HepG2 (cell line): ENCODE results near the gene HOXC12. TPM values are rescaled to one million over a fixed set of nuclear protein-coding genes. Genes with fewer than 3 reads are reported as not detected.

Experiments used
- ATAC-seq: fragments of 200-7000 bp; cut with Tn5 transposase; 3 replicates; pipeline ENCODE4 v1.9.1; 2020; ENCODE audit warnings: mild to moderate bottlenecking, moderate library complexity
- BruUV-seq: library from RNA; stranded (reverse); fragments of 400-500 nt; replicated peaks from 2 replicates; lab custom pipeline; 2021; lab: Mats Ljungman, UMichigan
- CTCF ChIA-PET: fragments of 300-600 bp; formaldehyde crosslinking; extraction: SDS; loops from one replicate; lab custom pipeline; 2021; ENCODE audit warnings: low total read pairs, inconsistent platforms, low intra/inter-chr PET ratio; lab: Yijun Ruan, JAX
- POLR2A ChIA-PET: fragments of 350-600 bp; sonication (Branson Sonifier 250); formaldehyde crosslinking; loops from one replicate; lab custom pipeline; 2020; ENCODE audit warnings: antibody characterized with exemption, inconsistent platforms; lab: Yijun Ruan, JAX
- DNase-seq: peaks from one replicate; pipeline ENCODE4 v3.0.0-alpha.2; 2015; ENCODE audit warnings: low spot score
- FAIRE-seq: peaks from 3 replicates; lab custom pipeline; 2011; peaks lifted over from hg19 to GRCh38; lab: Jason Lieb, UNC
- H2AFZ ChIP-seq: one replicate; pipeline ENCODE4 v1.6.1; 2011; ENCODE audit warnings: low read length, inconsistent platforms
- H3K27ac ChIP-seq: fragments of 300-600 bp; 3 replicates; pipeline ENCODE4 v1.8.0; 2011; ENCODE audit warnings: mixed run types, mild to moderate bottlenecking, mixed read lengths, low read length, inconsistent platforms; ENCODE audit not compliant: insufficient read depth; ENCODE audit errors: extremely low read length
- H3K27me3 ChIP-seq, 2 experiments: fragments of 200-600 bp in 1 of 2; 2 replicates in 1 of 2; 3 replicates in 1 of 2; pipeline versions ENCODE4 v1.6.0 to v1.8.0; 2011; ENCODE audit warnings: low read length in 2 of 2, mild to moderate bottlenecking in 2 of 2, moderate library complexity in 2 of 2, inconsistent platforms in 1 of 2; ENCODE audit not compliant: insufficient read depth in 2 of 2, control insufficient read depth in 1 of 2
- H3K36me3 ChIP-seq, 2 experiments: fragments of 200-600 bp in 1 of 2; replicated peaks in 1 of 2; 2 replicates in 1 of 2; 3 replicates in 1 of 2; pipeline versions ENCODE4 v1.5.1 to v1.8.0; 2011; ENCODE audit warnings: low read length in 2 of 2, inconsistent platforms in 1 of 2; ENCODE audit not compliant: insufficient read depth in 2 of 2, control insufficient read depth in 1 of 2
- H3K4me1 ChIP-seq: 2 replicates; pipeline ENCODE4 v1.5.1; 2012; ENCODE audit warnings: low read length, inconsistent platforms; ENCODE audit not compliant: insufficient read depth
- H3K4me2 ChIP-seq: 2 replicates; pipeline ENCODE4 v1.6.0; 2011; ENCODE audit warnings: low read depth, low read length, inconsistent platforms
- H3K4me3 ChIP-seq, 3 experiments: fragments of 200-600 bp in 1 of 3; sonication (generic), shearing (Covaris generic) in 1 of 3; replicated peaks in 1 of 3; 2 replicates each; pipeline ENCODE4 v1.5.1; 2011 to 2016; ENCODE audit warnings: low read length in 3 of 3, inconsistent platforms in 2 of 3, low read depth in 2 of 3, mild to moderate bottlenecking in 2 of 3, control low read depth in 1 of 3, mixed read lengths in 1 of 3; ENCODE audit not compliant: insufficient read depth in 1 of 3
- H3K79me2 ChIP-seq: one replicate; pipeline ENCODE4 v1.6.1; 2011; ENCODE audit warnings: low read length, inconsistent platforms; ENCODE audit not compliant: insufficient read depth
- H3K9ac ChIP-seq: 2 replicates; pipeline ENCODE4 v1.6.0; 2011; ENCODE audit warnings: mild to moderate bottlenecking, low read depth, low read length, inconsistent platforms; ENCODE audit not compliant: insufficient read depth
- H3K9me3 ChIP-seq: 2 replicates; pipeline ENCODE4 v1.5.1; 2012; ENCODE audit warnings: mild to moderate bottlenecking, low read length
- H4K20me1 ChIP-seq: 2 replicates; pipeline ENCODE4 v1.6.0; 2011; ENCODE audit warnings: inconsistent platforms, mild to moderate bottlenecking, low read length, moderate library complexity; ENCODE audit not compliant: insufficient read depth
- AHR ChIP-seq: IDR thresholded peaks from 2 replicates; pipeline ENCODE4 v1.6.1; 2018; ENCODE audit warnings: missing genetic modification reagents, missing compliant biosample characterization
- ATF1 ChIP-seq: IDR thresholded peaks from 2 replicates; pipeline ENCODE4 v1.6.1; 2016; ENCODE audit warnings: mild to moderate bottlenecking, control low read depth
- JUNB ChIP-seq: sonication (generic); formaldehyde crosslinking; IDR thresholded peaks from 2 replicates; pipeline ENCODE4 v1.8.0; 2022; ENCODE audit warnings: missing genetic modification reagents, mild to moderate bottlenecking, borderline replicate concordance
- PCBP2 ChIP-seq: fragments of 200-400 bp; formaldehyde crosslinking; optimal IDR thresholded peaks from 2 replicates; pipeline ENCODE3; 2018; ENCODE audit warnings: low read length, low read depth; ENCODE audit not compliant: poor library complexity, severe bottlenecking
- POLR2G ChIP-seq: fragments of 200-400 bp; formaldehyde crosslinking; IDR thresholded peaks from 2 replicates; pipeline ENCODE4 v1.6.1; 2018; ENCODE audit warnings: mild to moderate bottlenecking, low read depth, low read length, moderate library complexity
- SMARCC2 ChIP-seq: fragments of 450-650 bp; IDR thresholded peaks from 2 replicates; pipeline ENCODE4 v1.6.1; 2017; ENCODE audit warnings: antibody characterized with exemption, mild to moderate bottlenecking
- SRSF4 ChIP-seq: fragments of 200-400 bp; formaldehyde crosslinking; IDR thresholded peaks from one replicate; pipeline ENCODE4 v1.6.1; 2018; ENCODE audit warnings: mild to moderate bottlenecking, low read depth, low read length, moderate library complexity; ENCODE audit not compliant: poor library complexity, severe bottlenecking
- WIZ ChIP-seq: sonication (generic); formaldehyde crosslinking; IDR thresholded peaks from 2 replicates; pipeline ENCODE4 v1.5.1; 2020; ENCODE audit warnings: mild to moderate bottlenecking, missing genetic modification reagents
- ZC3H13 ChIP-seq: sonication (generic); formaldehyde crosslinking; IDR thresholded peaks from 2 replicates; pipeline ENCODE4 v1.8.1; 2023; ENCODE audit warnings: mild to moderate bottlenecking, missing genetic modification reagents, moderate library complexity
- ZNF558 ChIP-seq: sonication (generic); formaldehyde crosslinking; IDR thresholded peaks from 2 replicates; pipeline ENCODE4 v1.9.0; 2022; ENCODE audit warnings: mild to moderate bottlenecking, missing genetic modification reagents, borderline replicate concordance
- ZNF780A ChIP-seq: sonication (generic); formaldehyde crosslinking; IDR thresholded peaks from 2 replicates; pipeline ENCODE4 v1.8.0; 2022; ENCODE audit warnings: mild to moderate bottlenecking, missing genetic modification reagents, moderate library complexity
- ZSCAN25 ChIP-seq: sonication (generic); formaldehyde crosslinking; IDR thresholded peaks from 2 replicates; pipeline ENCODE4 v1.8.0; 2022; ENCODE audit warnings: mild to moderate bottlenecking, missing genetic modification reagents
- WGBS: methylation state at CpG from one replicate; pipeline ENCODE4 v1.1.6; 2017; ENCODE audit warnings: low lambda C conversion rate; 5-methylcytosine and 5-hydroxymethylcytosine counted together
- in situ Hi-C: cut with HindIII; loops from 2 replicates; pipeline ENCODE4 v1.10.0; 2017; ENCODE audit warnings: low pct_unique_long_range_greater_than_20kb; ENCODE audit not compliant: extremely low pct_ligation_motif_present
- intact Hi-C: fragments of 100-400 bp; cut with micrococcal nuclease; formaldehyde crosslinking; loops from one replicate; pipeline ENCODE4 v1.10.0; 2022; ENCODE audit not compliant: unreplicated experiment
- polyA plus RNA-seq, 8 experiments: library from polyadenylated mRNA; depleted of rRNA in 3 of 8; stranded (reverse) in 7 of 8; unstranded in 1 of 8; fragments of >200 nt; fragmentation: Illumina TruSeq in 4 of 8; extraction: Trizol in 4 of 8; gene quantifications; 2 replicates each; pipeline versions ENCODE4 v1.2.1 to v1.2.3, GENCODE V29; 2011 to 2016; ENCODE audit warnings: low read depth in 4 of 8, missing spikeins in 1 of 8, mixed read lengths in 1 of 8; ENCODE audit not compliant: insufficient read depth in 1 of 8
- total RNA-seq, 5 experiments: library from RNA; depleted of rRNA; stranded (reverse); fragments of >200 nt; fragmentation: Illumina TruSeq; extraction: Trizol; gene quantifications; 2 replicates each; pipeline ENCODE4 v1.2.3, GENCODE V29; 2016; ENCODE audit warnings: low read depth in 1 of 5
- TF ChIP-seq, protein P1 (sequence below): IDR thresholded peaks from 2 replicates; pipeline ENCODE4 v1.6.1; 2016; ENCODE audit warnings: low read depth, borderline replicate concordance

HOXC12 gene
- total and polyA plus RNA-seq, 2 of the 13 experiments (the other 11 are each of a cell fraction or from before 2014, with no cell fraction given) = not detected

GRCh38 chr12:54002278-54002914 lies 47.7 kb downstream of the HOXC12 start:
- no peaks in the 10 kb centered on the region for H3K9me3 ChIP-seq
- no peak overlapping the region for H3K27ac ChIP-seq
- H2AFZ ChIP-seq = no peak overlapping the region
- no peak overlapping the region for H3K4me3 ChIP-seq
- ChIA-PET CTCF (no interaction called here), POLR2A (no interaction called here)
- no peak overlapping the region for H3K4me2 ChIP-seq
- H3K79me2 ChIP-seq = no peaks in the 10 kb centered on the region
- DNase-seq (no peak), FAIRE-seq (no peak), ATAC-seq (no peak)
- BruUV-seq = no TSS peak
- H3K9ac ChIP-seq = no peak overlapping the region
- TF ChIP-seq ZNF558 (CRISPR knock-in tag) (no peak), ZSCAN25 (no peak), POLR2G (no peak), ATF1 (no peak), AHR (CRISPR knock-in tag) (no peak), JUNB (no peak), ZNF780A (CRISPR knock-in tag) (no peak), PCBP2 (no peak), SRSF4 (no peak), ZC3H13 (CRISPR knock-in tag) (no peak), WIZ (CRISPR knock-in tag) (no peak), SMARCC2 (no peak)
- TF ChIP-seq, protein P1, sequence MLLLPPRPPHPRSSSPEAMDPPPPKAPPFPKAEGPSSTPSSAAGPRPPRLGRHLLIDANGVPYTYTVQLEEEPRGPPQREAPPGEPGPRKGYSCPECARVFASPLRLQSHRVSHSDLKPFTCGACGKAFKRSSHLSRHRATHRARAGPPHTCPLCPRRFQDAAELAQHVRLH (CRISPR knock-in tag) = no peak
- H3K36me3 ChIP-seq = no peaks in the 10 kb centered on the region
- 49% methylated on average over 19 of the region's 19 CpGs for WGBS
- H3K27me3 ChIP-seq = peaks cover 22 to 89% of the 10 kb centered on the region in 2 experiments
- in situ Hi-C loops (no loop called here), intact Hi-C loops (loop anchor here (10.0 kb wide), 1 partner anchor 362 kb away; the partner anchor contains the start of gene GPR84)
- H3K4me1 ChIP-seq = peaks cover 32% of the 10 kb centered on the region
- no peaks in the 10 kb centered on the region for H4K20me1 ChIP-seq
